Measurements from ENCODE around the gene KPNA2.
"Not testable (repeated sequence)": the region's sequence is repeated elsewhere in the genome, so short reads cannot be mapped to it uniquely, and the experiment has no call there.

DNA sequence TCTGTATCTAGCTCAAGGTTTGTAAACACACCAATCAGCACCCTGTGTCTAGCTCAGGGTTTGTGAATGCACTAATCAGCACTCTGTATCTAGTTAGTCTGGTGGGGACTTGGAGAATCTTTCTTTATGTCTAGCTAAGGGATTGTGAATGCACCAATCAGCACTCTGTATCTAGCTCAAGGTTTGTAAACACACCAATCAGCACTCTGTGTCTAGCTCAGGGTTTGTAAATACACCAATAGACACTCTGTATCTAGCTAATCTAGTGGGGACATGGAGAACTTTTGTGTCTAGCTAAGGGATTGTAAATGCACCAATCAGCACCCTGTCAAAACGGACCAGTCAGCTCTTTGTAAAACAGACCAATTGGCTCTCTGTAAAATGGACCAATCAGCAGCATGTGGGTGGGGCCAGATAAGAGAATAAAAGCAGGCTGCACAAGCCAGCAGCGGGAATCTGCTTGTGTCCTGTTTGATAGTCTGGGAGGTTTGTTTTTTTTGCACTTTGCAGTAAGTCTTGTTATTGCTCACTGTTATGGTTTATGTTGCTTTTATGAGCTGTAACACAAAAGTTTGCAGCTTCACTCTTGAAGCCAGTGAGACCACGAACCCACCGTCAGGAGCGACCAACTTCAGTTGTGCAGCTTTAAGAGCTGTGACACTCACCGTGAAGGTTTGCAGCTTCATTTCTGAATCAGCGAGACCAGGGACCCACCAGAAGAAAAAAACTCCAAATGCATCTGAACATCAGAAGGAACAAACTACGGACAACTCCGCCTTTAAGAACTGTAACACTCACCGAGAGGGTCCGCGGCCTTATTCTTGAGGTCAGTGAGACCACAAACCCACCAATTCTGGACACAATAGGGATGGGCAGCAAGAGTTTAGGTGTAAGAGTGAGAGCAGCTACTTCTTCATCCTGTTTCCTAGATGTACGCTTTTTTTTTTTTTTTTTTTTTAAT lies 46.0 kb downstream of the KPNA2 start:
- TF ChIP-seq RBM22 (optimal IDR thresholded peaks at IDR 0.05; ENCODE audit: low read length); FOXM1 (CRISPR knock-in tag; IDR thresholded peaks at IDR 0.05); ZNF296 (CRISPR knock-in tag; conservative IDR thresholded peaks at IDR 0.05); ZNF274 (CRISPR knock-in tag; IDR thresholded peaks at IDR 0.05); ATM (IDR thresholded peaks at IDR 0.05; ENCODE audit: borderline replicate concordance): not testable (repeated sequence)

Data from HepG2 (cell line).